ENCODE measurements around the gene HHIP. TPM values are rescaled to one million over a fixed set of nuclear protein-coding genes. Genes with fewer than 3 reads are reported as not detected.
"Not testable (repeated sequence)": the region's sequence is repeated elsewhere in the genome, so short reads cannot be mapped to it uniquely, and the experiment has no call there.

HHIP gene
- total RNA-seq, 2 experiments from 2014 or later = not detected

GRCh38 chr4:144729175-144729574 is 83.2 kb downstream of the HHIP start:
- DNase-seq = no peak
- H3K4me1 Mint-ChIP-seq = no peaks in the 10 kb centered on the region
- POLR2A ChIA-PET = no interaction called here

GRCh38 chr4:144732584-144733428 is 86.8 kb downstream of the HHIP start:
- no peaks in the 10 kb centered on the region for H3K9me3 Mint-ChIP-seq
- POLR2A ChIA-PET = no interaction called here
- H3K4me1 Mint-ChIP-seq = no peaks in the 10 kb centered on the region
- H3K4me3 Mint-ChIP-seq = no peak overlapping the region
- no peaks in the 10 kb centered on the region for H3K36me3 Mint-ChIP-seq
- no peak overlapping the region for H3K27ac Mint-ChIP-seq
- no peak for DNase-seq
- peaks cover 1% of the 10 kb centered on the region for H3K27me3 Mint-ChIP-seq
- ATAC-seq (ENCODE audit: low read depth) = no peak

More at GRCh38 chr4:144729175-144729574, 83.2 kb downstream of the HHIP start:
- no peak overlapping the region for H3K27ac Mint-ChIP-seq
- no peak for ATAC-seq (ENCODE audit: low read depth)
- no peaks in the 10 kb centered on the region for H3K9me3 Mint-ChIP-seq
- no peaks in the 10 kb centered on the region for H3K36me3 Mint-ChIP-seq
- H3K27me3 Mint-ChIP-seq = peaks cover 1% of the 10 kb centered on the region
- no peak overlapping the region for H3K4me3 Mint-ChIP-seq

- POLR2A ChIA-PET = no interaction called here
- Mint-ChIP-seq H3K4me1 (no peaks in the 10 kb centered on the region), H3K27me3 (peaks cover 1% of the 10 kb centered on the region), H3K36me3 (no peaks in the 10 kb centered on the region), H3K4me3 (no peak overlapping the region), H3K9me3 (no peaks in the 10 kb centered on the region), H3K27ac (no peak overlapping the region)
- no peak for DNase-seq
- no peak for ATAC-seq (ENCODE audit: low read depth)
These were observed 87.6 kb downstream of the HHIP start for GRCh38 chr4:144733566-144733965.

- Mint-ChIP-seq H3K27ac (no peak overlapping the region), H3K36me3 (no peaks in the 10 kb centered on the region), H3K27me3 (peaks cover 1% of the 10 kb centered on the region), H3K4me1 (no peaks in the 10 kb centered on the region), H3K9me3 (no peaks in the 10 kb centered on the region), H3K4me3 (no peak overlapping the region)
- DNase-seq (no peak), ATAC-seq (ENCODE audit: low read depth) (no peak)
- POLR2A ChIA-PET = no interaction called here
These were observed 88.6 kb downstream of the HHIP start for GRCh38 chr4:144734522-144734921.

GRCh38 chr4:144738649-144739048 is 92.7 kb downstream of the HHIP start:
- H3K4me3 Mint-ChIP-seq = no peak overlapping the region
- H3K9me3 Mint-ChIP-seq = no peaks in the 10 kb centered on the region
- no peak overlapping the region for H3K27ac Mint-ChIP-seq
- no peak for DNase-seq
- no peaks in the 10 kb centered on the region for H3K4me1 Mint-ChIP-seq
- no peak for ATAC-seq (ENCODE audit: low read depth)
- no peaks in the 10 kb centered on the region for H3K27me3 Mint-ChIP-seq
- no peaks in the 10 kb centered on the region for H3K36me3 Mint-ChIP-seq
- POLR2A ChIA-PET = no interaction called here

GRCh38 chr4:144739511-144740033 is 93.6 kb downstream of the HHIP start:
- Mint-ChIP-seq H3K9me3 (no peaks in the 10 kb centered on the region), H3K27me3 (no peaks in the 10 kb centered on the region), H3K4me1 (no peaks in the 10 kb centered on the region), H3K27ac (no peak overlapping the region), H3K36me3 (no peaks in the 10 kb centered on the region), H3K4me3 (no peak overlapping the region)
- no peak for DNase-seq
- POLR2A ChIA-PET = no interaction called here
- no peak for ATAC-seq (ENCODE audit: low read depth)

GRCh38 chr4:144740316-144740715 is 94.4 kb downstream of the HHIP start:
- POLR2A ChIA-PET = no interaction called here
- DNase-seq = no peak

GRCh38 chr4:144748814-144749555 is 103.0 kb downstream of the HHIP start:
- POLR2A ChIA-PET = no interaction called here
- ATAC-seq (ENCODE audit: low read depth) (no peak), DNase-seq (no peak)
- peaks cover 2% of the 10 kb centered on the region for H3K27me3 Mint-ChIP-seq
- no peaks in the 10 kb centered on the region for H3K36me3 Mint-ChIP-seq
- no peak overlapping the region for H3K4me3 Mint-ChIP-seq
- H3K4me1 Mint-ChIP-seq = no peaks in the 10 kb centered on the region
- H3K9me3 Mint-ChIP-seq = no peaks in the 10 kb centered on the region
- no peak overlapping the region for H3K27ac Mint-ChIP-seq

More at GRCh38 chr4:144740316-144740715, 94.4 kb downstream of the HHIP start:
- Mint-ChIP-seq H3K36me3 (no peaks in the 10 kb centered on the region), H3K9me3 (no peaks in the 10 kb centered on the region), H3K4me1 (no peaks in the 10 kb centered on the region), H3K27ac (no peak overlapping the region), H3K27me3 (no peaks in the 10 kb centered on the region), H3K4me3 (no peak overlapping the region)
- no peak for ATAC-seq (ENCODE audit: low read depth)

GRCh38 chr4:144750348-144750747 is 104.4 kb downstream of the HHIP start:
- Mint-ChIP-seq H3K27ac (no peak overlapping the region), H3K36me3 (no peaks in the 10 kb centered on the region), H3K4me3 (no peak overlapping the region), H3K4me1 (no peaks in the 10 kb centered on the region), H3K27me3 (peaks cover 2% of the 10 kb centered on the region), H3K9me3 (no peaks in the 10 kb centered on the region)
- no peak for ATAC-seq (ENCODE audit: low read depth)
- DNase-seq = no peak
- POLR2A ChIA-PET = no interaction called here

GRCh38 chr4:144754562-144755410 is 108.8 kb downstream of the HHIP start:
- H3K9me3 Mint-ChIP-seq = no peaks in the 10 kb centered on the region
- no peak overlapping the region for H3K27ac Mint-ChIP-seq
- H3K4me1 Mint-ChIP-seq = no peaks in the 10 kb centered on the region
- H3K27me3 Mint-ChIP-seq = peaks cover 8% of the 10 kb centered on the region
- no peaks in the 10 kb centered on the region for H3K36me3 Mint-ChIP-seq
- ATAC-seq (ENCODE audit: low read depth) (no peak), DNase-seq (no peak)
- H3K4me3 Mint-ChIP-seq = no peak overlapping the region
- POLR2A ChIA-PET = no interaction called here

GRCh38 chr4:144757969-144758368 is 112.0 kb downstream of the HHIP start:
- POLR2A ChIA-PET = no interaction called here
- H3K9me3 Mint-ChIP-seq = no peaks in the 10 kb centered on the region
- H3K36me3 Mint-ChIP-seq = no peaks in the 10 kb centered on the region
- ATAC-seq (ENCODE audit: low read depth) (no peak), DNase-seq (no peak)
- no peaks in the 10 kb centered on the region for H3K4me1 Mint-ChIP-seq
- no peak overlapping the region for H3K4me3 Mint-ChIP-seq
- H3K27ac Mint-ChIP-seq = no peak overlapping the region
- H3K27me3 Mint-ChIP-seq = peaks cover 6% of the 10 kb centered on the region

GRCh38 chr4:144768809-144769208 is 122.9 kb downstream of the HHIP start:
- H3K27me3 Mint-ChIP-seq; POLR2A ChIA-PET; H3K9me3 Mint-ChIP-seq; H3K4me1 Mint-ChIP-seq; DNase-seq; H3K36me3 Mint-ChIP-seq; ATAC-seq (ENCODE audit: low read depth); H3K27ac Mint-ChIP-seq; H3K4me3 Mint-ChIP-seq: not testable (repeated sequence)

GRCh38 chr4:144778364-144778763 is 132.4 kb downstream of the HHIP start:
- no peaks in the 10 kb centered on the region for H3K36me3 Mint-ChIP-seq
- DNase-seq (no peak), ATAC-seq (ENCODE audit: low read depth) (no peak)
- POLR2A ChIA-PET = no interaction called here
- H3K4me3 Mint-ChIP-seq = no peak overlapping the region
- H3K27ac Mint-ChIP-seq = no peak overlapping the region
- peaks cover 4% of the 10 kb centered on the region for H3K4me1 Mint-ChIP-seq
- peaks cover 8% of the 10 kb centered on the region for H3K27me3 Mint-ChIP-seq
- no peaks in the 10 kb centered on the region for H3K9me3 Mint-ChIP-seq

Data from activated naive CD8-positive, alpha-beta T cell treated with anti-CD3 and anti-CD28 coated beads, Interleukin-2, amount 10 ng/mL, durations not matched to agents 7 days and 5 days (primary cell).